HS-5 (cell line): ENCODE results near the gene ZNF830.
A peak's percentile ranks its signal among the peaks of the same experiment; 100 is the strongest.
"Not testable (repeated sequence)": the region's sequence is repeated elsewhere in the genome, so short reads cannot be mapped to it uniquely, and the experiment has no call there.

ENCODE experiments used
- DNase-seq: peaks from one replicate; pipeline ENCODE4 v3.0.0-alpha.2; 2012; ENCODE audit warnings: low read depth

ZNF830 gene

DNA sequence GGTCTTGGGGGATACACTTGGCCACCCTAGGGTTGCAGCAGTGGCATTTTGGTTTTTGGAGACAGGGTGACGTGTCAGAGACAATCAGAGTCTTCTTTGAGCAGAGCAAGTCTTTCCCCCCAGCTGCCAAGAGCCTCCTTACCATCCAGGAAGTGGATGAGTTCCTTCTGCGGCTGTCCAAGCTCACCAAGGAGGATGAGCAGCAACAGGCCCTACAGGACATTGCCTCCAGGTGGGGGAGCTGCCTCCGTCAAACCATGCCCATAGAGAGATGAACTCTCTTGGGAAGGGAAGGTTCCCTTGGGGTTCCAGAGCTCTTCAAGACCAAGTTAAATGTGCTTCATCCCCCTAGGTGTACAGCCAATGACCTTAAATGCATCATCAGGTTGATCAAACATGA lies 30.3 kb downstream of the ZNF830 start:
- no peak for DNase-seq

DNA sequence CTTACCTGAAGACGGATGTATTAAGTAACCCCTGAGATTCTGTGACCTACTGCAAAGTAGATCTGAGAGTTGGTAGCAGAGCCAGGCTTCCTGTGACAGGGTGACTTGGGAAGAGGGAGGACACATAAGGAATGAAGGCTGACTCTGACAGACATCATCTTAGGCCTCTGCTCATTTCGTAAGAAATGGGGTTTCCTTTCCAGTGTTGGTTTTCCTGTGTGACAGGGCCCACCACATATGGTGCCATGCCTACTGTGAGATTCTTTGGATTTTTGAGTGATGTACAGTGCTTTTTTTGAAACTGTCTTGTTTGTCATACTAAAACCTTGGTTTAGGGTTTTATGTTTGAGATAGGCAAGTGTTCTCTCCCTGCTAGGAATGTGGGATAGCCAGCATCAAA lies 31.7 kb downstream of the ZNF830 start:
- peak; percentile 13 for DNase-seq

DNA sequence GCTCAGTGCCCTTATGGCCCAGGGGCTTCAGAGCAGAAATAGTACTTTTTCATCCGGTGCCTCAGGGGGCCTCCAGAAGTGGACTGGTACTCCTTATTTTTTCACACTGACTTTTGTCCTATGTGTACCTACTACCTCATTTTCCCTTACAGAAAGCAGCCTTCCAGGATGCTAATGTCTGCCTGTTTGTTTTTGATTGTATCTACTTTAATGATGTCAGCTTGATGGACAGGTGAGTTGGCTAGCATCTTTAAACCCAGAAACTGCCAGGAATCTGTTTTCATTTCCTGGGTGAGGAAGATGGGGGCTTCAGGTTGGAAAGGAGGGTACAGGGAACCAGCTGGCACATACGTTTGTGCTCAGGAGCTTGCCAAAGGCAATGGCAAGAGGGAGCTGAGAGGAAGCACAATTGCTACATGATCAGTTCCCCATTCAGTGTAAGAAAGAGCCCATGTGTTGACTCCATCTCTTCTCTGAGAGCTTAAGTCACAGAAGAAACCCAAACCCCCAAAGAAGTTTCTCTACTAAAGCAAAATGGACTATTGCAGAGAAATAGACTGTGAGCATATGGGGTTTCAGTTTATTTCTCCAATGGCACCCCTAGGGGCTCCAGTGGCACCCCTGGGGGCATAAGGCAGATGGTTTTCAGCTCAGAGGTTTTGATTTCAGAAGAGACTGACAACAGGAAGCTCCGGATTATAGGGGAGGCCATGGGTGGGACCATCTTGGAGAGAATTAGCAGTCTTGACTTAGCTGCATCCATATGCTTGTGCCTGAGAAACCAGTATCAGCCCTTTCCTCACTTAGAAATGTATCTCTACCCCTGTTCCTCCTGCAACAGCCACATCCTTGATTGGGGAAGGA lies 35.3 kb downstream of the ZNF830 start:
- no peak for DNase-seq

DNA sequence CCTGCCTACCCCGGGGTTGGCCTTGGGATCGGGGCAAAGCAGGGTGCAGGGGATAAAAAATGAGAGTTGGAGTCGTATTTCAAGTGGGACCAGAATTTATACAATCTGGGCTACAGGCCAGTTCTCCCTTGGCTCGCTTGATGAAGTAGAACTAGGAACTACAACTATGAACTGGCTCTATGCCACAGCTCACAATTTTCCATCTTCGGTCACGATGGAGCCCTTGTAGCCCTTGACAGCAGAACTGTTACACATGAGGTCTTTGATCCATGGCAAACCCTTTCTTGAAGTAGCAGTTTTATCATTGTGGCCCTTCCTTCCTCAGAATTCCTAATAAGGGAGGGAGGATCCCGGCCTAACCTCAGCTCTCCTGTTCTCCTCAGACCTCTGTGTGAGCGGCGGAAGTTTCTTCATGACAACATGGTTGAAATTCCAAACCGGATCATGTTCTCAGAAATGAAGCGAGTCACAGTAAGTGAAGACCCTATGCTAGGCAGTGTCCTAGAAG lies 36.1 kb downstream of the ZNF830 start:
- DNase-seq: no peak

DNA sequence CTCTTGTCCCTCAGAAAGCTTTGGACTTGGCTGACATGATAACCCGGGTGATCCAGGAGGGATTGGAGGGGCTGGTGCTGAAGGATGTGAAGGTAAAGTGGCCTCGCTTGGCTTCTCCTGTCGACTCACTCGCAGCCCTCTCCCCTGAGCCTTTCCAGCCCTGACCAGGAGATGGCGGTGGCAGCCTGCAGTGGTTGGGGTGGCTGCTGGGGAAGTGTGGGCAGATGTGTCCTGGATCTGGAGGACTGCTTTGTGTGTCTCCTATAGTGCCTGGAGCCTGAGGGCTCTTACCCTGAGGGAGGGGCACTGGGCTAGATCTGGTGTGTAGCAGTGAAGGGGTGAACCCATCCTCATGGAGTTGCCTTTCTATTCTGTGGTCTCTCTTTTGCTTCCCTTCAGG lies 36.9 kb downstream of the ZNF830 start:
- no peak for DNase-seq

DNA sequence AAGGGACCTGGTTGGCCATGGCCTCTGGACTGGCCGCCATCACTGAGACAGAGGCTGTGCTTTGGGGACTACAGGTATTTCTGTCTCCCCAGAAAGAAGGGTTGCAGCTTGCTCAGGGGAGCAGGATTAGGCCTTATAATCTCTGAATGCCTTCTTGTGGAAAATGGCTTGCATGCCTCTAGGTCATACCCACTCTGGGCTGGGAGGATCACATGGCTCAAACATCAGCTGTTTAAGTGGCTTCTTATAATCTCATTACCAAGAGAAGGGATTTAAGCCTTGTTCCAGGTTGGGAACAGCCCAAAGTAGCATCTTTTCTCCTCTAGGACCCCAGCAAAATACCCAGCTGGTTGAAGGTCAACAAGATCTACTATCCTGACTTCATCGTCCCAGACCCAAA lies 38.1 kb downstream of the ZNF830 start:
- DNase-seq: no peak

DNA sequence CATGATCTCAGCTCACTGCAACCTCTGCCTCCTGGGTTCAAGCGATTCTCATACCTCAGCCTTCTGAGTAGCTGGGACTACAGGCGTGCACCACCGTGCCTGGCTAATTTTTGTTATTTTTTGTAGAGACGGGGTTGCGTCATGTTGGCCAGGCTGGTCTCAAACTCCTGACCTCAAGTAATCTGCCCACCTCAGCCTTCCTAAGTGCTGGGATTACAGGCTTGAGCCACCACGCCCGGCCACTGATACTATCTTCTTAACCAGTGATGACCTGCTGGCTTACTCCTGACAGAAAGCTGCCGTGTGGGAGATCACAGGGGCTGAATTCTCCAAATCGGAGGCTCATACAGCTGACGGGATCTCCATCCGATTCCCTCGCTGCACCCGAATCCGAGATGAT lies 39.6 kb downstream of the ZNF830 start:
- DNase-seq: not testable (repeated sequence)

DNA sequence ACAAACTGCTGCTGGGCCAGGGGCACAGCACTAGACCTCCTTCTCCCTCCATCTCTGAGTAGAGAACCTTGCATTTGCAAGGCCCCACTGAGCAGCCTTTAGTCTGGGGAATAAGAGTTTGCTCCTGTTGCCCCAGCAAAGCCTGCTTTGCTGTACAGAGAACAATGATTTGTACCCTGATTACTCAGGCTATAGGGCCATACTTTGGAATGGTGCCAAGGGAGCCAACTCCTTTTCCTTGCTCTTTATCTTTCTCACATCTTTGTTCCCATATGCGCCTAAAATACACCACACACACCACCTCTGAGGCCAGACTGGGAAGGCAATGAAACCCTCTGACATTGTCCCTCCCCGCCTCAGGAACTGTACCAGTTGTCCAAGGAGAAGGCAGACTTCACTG lies 40.2 kb downstream of the ZNF830 start:
- DNase-seq: no peak

DNA sequence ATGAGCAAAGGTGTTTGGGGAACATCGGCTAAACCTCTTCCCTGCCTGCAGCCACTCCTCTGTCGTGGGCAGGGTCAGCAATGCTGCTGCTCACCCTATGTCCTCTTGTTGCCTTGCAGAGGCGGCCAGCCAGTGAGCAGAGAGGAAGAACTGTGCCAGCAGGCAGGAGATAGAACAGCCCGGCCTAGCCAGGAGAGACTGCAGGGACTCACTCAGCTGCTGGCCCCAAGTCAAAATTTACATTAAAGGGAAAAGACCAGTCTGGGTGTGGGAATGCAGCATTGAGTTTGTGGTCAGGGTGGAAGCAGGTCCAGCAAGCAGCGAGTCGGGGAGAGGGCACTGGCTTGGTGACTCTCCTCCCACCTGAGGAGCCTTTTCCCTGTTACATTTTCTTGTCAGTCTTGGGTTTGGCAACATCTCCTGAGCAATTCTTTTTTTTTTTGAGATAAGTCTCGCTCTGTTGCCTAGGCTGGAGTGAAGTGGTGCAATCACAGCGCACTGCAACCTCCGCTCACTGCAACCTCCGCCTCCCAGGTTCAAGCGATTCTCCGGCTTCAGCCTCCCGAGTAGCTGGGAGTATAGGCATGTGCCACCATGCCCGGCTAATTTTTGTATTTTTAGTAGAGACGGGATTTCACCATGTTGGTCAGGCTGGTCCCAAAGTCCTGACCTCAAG lies 41.7 kb downstream of the ZNF830 start:
- no peak for DNase-seq

DNA sequence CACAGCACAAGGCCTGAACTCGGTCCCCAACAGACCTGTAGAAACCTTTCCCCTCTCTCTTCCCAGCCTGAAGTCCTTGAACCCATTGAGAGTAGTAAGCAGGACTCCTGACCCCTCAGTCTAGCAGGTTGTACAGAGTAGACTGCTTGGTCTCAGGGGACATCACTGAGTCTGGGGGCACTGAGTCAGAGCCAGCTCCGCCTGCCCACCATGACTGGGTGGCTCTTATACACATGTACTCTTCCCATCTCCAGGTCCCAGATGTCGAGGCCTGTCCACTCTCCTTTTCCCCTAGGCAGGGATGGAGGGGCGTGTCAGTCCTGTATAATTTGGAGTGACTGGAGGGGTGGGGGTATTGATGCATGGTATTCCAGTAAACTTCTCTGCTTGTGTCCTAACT lies 42.4 kb downstream of the ZNF830 start:
- no peak for DNase-seq

DNA sequence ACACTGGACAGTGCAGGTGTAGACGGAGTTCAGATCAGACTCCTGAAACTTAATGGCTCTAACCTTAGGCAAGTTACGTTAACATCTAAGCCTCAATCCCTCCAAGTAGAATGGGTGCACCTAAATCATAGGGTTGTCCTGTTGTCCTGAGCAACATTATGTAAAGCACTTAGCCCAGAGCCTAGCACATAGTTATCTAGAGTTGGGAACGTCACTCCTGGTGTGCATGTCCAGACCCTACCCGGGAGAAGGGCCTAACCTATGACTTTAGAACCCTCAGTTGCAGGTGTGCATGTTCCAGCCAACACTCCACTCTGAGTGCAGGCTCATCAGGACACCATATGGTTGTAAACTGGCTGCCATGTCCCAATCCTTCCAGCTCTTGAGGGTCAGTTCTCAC lies 45.0 kb downstream of the ZNF830 start:
- no peak for DNase-seq

DNA sequence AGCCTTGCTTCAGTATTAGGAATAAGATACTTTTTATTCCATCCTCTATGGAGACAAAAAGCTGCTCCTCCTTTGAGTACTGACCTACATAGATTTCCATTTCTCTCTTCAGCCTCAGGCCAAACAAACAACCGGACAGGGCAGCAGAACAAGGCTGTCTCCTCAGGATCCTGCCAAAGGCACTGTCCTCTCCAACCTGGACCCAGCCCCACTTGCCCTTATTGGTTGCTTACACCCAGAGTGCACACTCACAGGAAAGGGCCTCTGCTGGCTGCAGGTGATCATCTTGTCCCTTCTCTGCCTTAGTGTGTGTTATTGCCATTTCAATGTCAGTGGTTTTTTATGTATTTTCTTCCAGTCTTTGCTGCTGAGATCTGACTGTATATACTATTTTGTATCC lies 45.6 kb downstream of the ZNF830 start:
- no peak for DNase-seq

DNA sequence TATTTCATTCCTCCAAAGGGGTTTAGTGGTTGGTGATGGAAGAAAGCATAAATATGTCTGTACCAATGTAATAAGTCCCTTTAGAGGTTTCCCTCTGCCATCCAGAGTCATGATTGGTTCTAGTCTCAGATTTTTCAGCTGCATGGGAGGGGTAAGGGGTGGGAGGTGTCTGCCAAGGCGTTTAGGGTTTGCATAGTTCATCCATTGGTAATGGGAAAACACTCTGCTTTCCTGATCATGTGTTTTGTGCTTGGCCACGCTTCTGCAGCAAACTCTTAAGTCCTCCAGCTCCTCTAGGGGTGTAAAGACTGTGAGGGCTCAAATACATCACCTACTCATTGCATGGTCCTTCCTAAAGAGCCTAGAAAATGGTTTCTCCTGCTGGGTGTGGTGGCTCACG lies 48.8 kb downstream of the ZNF830 start:
- no peak for DNase-seq

DNA sequence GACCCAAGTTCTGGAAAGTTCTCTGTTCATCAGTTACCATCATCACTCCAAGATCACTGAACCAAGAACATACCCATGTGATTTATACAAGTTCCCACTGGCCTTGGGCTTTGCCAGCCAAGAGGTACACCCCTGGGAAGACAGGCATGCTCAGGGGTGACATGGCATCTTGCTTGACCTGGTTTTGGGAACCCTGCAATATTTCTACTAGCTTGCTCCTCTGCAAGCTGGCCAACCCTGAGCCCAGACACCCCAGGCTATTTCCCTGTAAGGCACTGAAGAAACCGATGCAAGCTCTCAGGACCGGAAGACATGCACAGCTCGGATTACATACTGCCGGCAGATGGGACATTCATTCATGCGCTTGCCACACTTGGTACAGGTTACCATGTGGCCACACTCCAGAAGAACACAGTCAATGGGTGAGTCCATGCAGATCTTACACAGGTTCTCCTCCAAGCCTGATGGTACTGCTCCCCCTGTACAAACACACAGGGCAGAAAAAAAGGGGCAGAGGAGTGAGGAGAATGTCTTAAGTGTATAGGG lies 50.4 kb downstream of the ZNF830 start:
- no peak for DNase-seq
